ENCODE results near the gene ARHGAP15.

ARHGAP15 gene

GRCh38 chr2:143379955-143380354 is 250.7 kb downstream of the ARHGAP15 start:
- TF ChIP-seq CTCF (IDR thresholded peaks at IDR 0.05; ENCODE audit: borderline replicate concordance, insufficient read depth, low read depth, low read length): no peak
- no peak overlapping the region for H3K4me3 ChIP-seq (ENCODE audit: low read depth, low read length)

- no peak for TF ChIP-seq CTCF (IDR thresholded peaks at IDR 0.05; ENCODE audit: borderline replicate concordance, insufficient read depth, low read depth, low read length)
- H3K4me3 ChIP-seq (ENCODE audit: low read depth, low read length): no peak overlapping the region
Observed at GRCh38 chr2:143382573-143382972, 253.4 kb downstream of the ARHGAP15 start.

GRCh38 chr2:143383016-143383415 is 253.8 kb downstream of the ARHGAP15 start:
- no peak for TF ChIP-seq CTCF (IDR thresholded peaks at IDR 0.05; ENCODE audit: borderline replicate concordance, insufficient read depth, low read depth, low read length)
- no peak overlapping the region for H3K4me3 ChIP-seq (ENCODE audit: low read depth, low read length)

GRCh38 chr2:143384111-143384510 is 254.9 kb downstream of the ARHGAP15 start:
- no peak overlapping the region for H3K4me3 ChIP-seq (ENCODE audit: low read depth, low read length)
- TF ChIP-seq CTCF (IDR thresholded peaks at IDR 0.05; ENCODE audit: borderline replicate concordance, insufficient read depth, low read depth, low read length): no peak

GRCh38 chr2:143390171-143390570 is 261.0 kb downstream of the ARHGAP15 start:
- no peak overlapping the region for H3K4me3 ChIP-seq (ENCODE audit: low read depth, low read length)
- TF ChIP-seq CTCF (IDR thresholded peaks at IDR 0.05; ENCODE audit: borderline replicate concordance, insufficient read depth, low read depth, low read length): no peak

GRCh38 chr2:143392358-143392757 is 263.1 kb downstream of the ARHGAP15 start:
- no peak for TF ChIP-seq CTCF (IDR thresholded peaks at IDR 0.05; ENCODE audit: borderline replicate concordance, insufficient read depth, low read depth, low read length)
- no peak overlapping the region for H3K4me3 ChIP-seq (ENCODE audit: low read depth, low read length)

- H3K4me3 ChIP-seq (ENCODE audit: low read depth, low read length): no peak overlapping the region
Observed at GRCh38 chr2:143394062-143394461, 264.8 kb downstream of the ARHGAP15 start.

More at GRCh38 chr2:143394062-143394461, 264.8 kb downstream of the ARHGAP15 start:
- TF ChIP-seq CTCF (IDR thresholded peaks at IDR 0.05; ENCODE audit: borderline replicate concordance, insufficient read depth, low read depth, low read length): no peak

Measured in GM12875 (cell line).